ENCODE measurements around the gene FAM193A. TPM values are rescaled to one million over a fixed set of nuclear protein-coding genes. Genes with fewer than 3 reads are reported as not detected.
"Not testable (repeated sequence)": the region's sequence is repeated elsewhere in the genome, so short reads cannot be mapped to it uniquely, and the experiment has no call there.

The FAM193A gene
- total RNA-seq, 1 donor from 2014 or later = 28.8 TPM

- Histone ChIP-seq H4K20me1 (ENCODE audit: insufficient read depth, low read length) (peaks cover 94% of the 10 kb centered on the region), H3K27ac (ENCODE audit: low read depth, low read length) (no peak overlapping the region), H3K9me3 (ENCODE audit: insufficient read depth, low read depth, low read length) (no peaks in the 10 kb centered on the region), H3K4me2 (ENCODE audit: low read length) (no peak overlapping the region), H3K36me3 (ENCODE audit: insufficient read depth, low read length) (no peaks in the 10 kb centered on the region), H3K4me3 (ENCODE audit: insufficient read depth, low read depth, low read length) (no peak overlapping the region), H3K79me2 (ENCODE audit: insufficient read depth, low read length) (peaks cover 98% of the 10 kb centered on the region), H3K27me3 (ENCODE audit: insufficient read depth, low read length) (no peaks in the 10 kb centered on the region), H2AFZ (ENCODE audit: low read depth, low read length) (no peak overlapping the region), H3K9ac (ENCODE audit: low read length) (no peak overlapping the region), H3K4me1 (ENCODE audit: insufficient read depth, low read length) (no peaks in the 10 kb centered on the region)
- no peak for FAIRE-seq
- no peak overlapping the region for H3K4me3 Mint-ChIP-seq (ENCODE audit: unreplicated experiment)
- DNase-seq (ENCODE audit: low read depth) = no peak
- H3K4me1 Mint-ChIP-seq (ENCODE audit: low read depth, unreplicated experiment) = peaks cover 29% of the 10 kb centered on the region
- no peaks in the 10 kb centered on the region for H3K9me3 Mint-ChIP-seq (ENCODE audit: unreplicated experiment)
- TF ChIP-seq CTCF (IDR thresholded peaks at IDR 0.05; ENCODE audit: insufficient read depth, low read depth, low read length) (no peak), EZH2 (IDR thresholded peaks at IDR 0.05; ENCODE audit: insufficient read depth, low read length) (no peak)
- H3K27ac Mint-ChIP-seq (ENCODE audit: unreplicated experiment) = no peak overlapping the region
- H3K36me3 Mint-ChIP-seq (ENCODE audit: low read depth, unreplicated experiment) = peaks cover 2% of the 10 kb centered on the region
- no peaks in the 10 kb centered on the region for H3K27me3 Mint-ChIP-seq (ENCODE audit: low read depth, unreplicated experiment)
Observed at GRCh38 chr4:2587213-2587823, 50.9 kb downstream of the FAM193A start.

- H3K9me3 ChIP-seq (ENCODE audit: insufficient read depth, low read depth, low read length) = no peaks in the 10 kb centered on the region
- no peak for FAIRE-seq
- H2AFZ ChIP-seq (ENCODE audit: low read depth, low read length) = no peak overlapping the region
- DNase-seq (ENCODE audit: low read depth) = no peak
- no peak overlapping the region for H3K4me2 ChIP-seq (ENCODE audit: low read length)
- no peaks in the 10 kb centered on the region for H3K27me3 ChIP-seq (ENCODE audit: insufficient read depth, low read length)
- Mint-ChIP-seq H3K27me3 (ENCODE audit: low read depth, unreplicated experiment) (no peaks in the 10 kb centered on the region), H3K4me3 (ENCODE audit: unreplicated experiment) (no peak overlapping the region), H3K9me3 (ENCODE audit: unreplicated experiment) (no peaks in the 10 kb centered on the region), H3K4me1 (ENCODE audit: low read depth, unreplicated experiment) (peaks cover 29% of the 10 kb centered on the region), H3K36me3 (ENCODE audit: low read depth, unreplicated experiment) (peaks cover 2% of the 10 kb centered on the region), H3K27ac (ENCODE audit: unreplicated experiment) (no peak overlapping the region)
- H3K27ac ChIP-seq (ENCODE audit: low read depth, low read length) = no peak overlapping the region
- TF ChIP-seq CTCF (IDR thresholded peaks at IDR 0.05; ENCODE audit: insufficient read depth, low read depth, low read length) (no peak), EZH2 (IDR thresholded peaks at IDR 0.05; ENCODE audit: insufficient read depth, low read length) (no peak)
- H4K20me1 ChIP-seq (ENCODE audit: insufficient read depth, low read length) = peaks cover 94% of the 10 kb centered on the region
- peaks cover 98% of the 10 kb centered on the region for H3K79me2 ChIP-seq (ENCODE audit: insufficient read depth, low read length)
- no peak overlapping the region for H3K4me3 ChIP-seq (ENCODE audit: insufficient read depth, low read depth, low read length)
- no peaks in the 10 kb centered on the region for H3K36me3 ChIP-seq (ENCODE audit: insufficient read depth, low read length)
- H3K4me1 ChIP-seq (ENCODE audit: insufficient read depth, low read length) = no peaks in the 10 kb centered on the region
- no peak overlapping the region for H3K9ac ChIP-seq (ENCODE audit: low read length)
Observed at GRCh38 chr4:2588259-2588658, 51.8 kb downstream of the FAM193A start.

- H3K36me3 Mint-ChIP-seq (ENCODE audit: low read depth, unreplicated experiment) = peaks cover 4% of the 10 kb centered on the region
- Histone ChIP-seq H3K36me3 (ENCODE audit: insufficient read depth, low read length) (no peaks in the 10 kb centered on the region), H3K79me2 (ENCODE audit: insufficient read depth, low read length) (peaks cover 98% of the 10 kb centered on the region), H3K4me2 (ENCODE audit: low read length) (no peak overlapping the region), H3K27ac (ENCODE audit: low read depth, low read length) (no peak overlapping the region), H2AFZ (ENCODE audit: low read depth, low read length) (no peak overlapping the region), H3K9ac (ENCODE audit: low read length) (no peak overlapping the region), H3K4me1 (ENCODE audit: insufficient read depth, low read length) (no peaks in the 10 kb centered on the region), H3K9me3 (ENCODE audit: insufficient read depth, low read depth, low read length) (no peaks in the 10 kb centered on the region), H4K20me1 (ENCODE audit: insufficient read depth, low read length) (peaks cover 95% of the 10 kb centered on the region), H3K4me3 (ENCODE audit: insufficient read depth, low read depth, low read length) (no peak overlapping the region), H3K27me3 (ENCODE audit: insufficient read depth, low read length) (no peaks in the 10 kb centered on the region)
- no peak overlapping the region for H3K27ac Mint-ChIP-seq (ENCODE audit: unreplicated experiment)
- peaks cover 33% of the 10 kb centered on the region for H3K4me1 Mint-ChIP-seq (ENCODE audit: low read depth, unreplicated experiment)
- peak overlapping the region; percentile 64 for H3K4me3 Mint-ChIP-seq (ENCODE audit: unreplicated experiment)
- DNase-seq (ENCODE audit: low read depth) (peak; percentile 33), FAIRE-seq (no peak)
- TF ChIP-seq CTCF (IDR thresholded peaks at IDR 0.05; ENCODE audit: insufficient read depth, low read depth, low read length) (no peak), EZH2 (IDR thresholded peaks at IDR 0.05; ENCODE audit: insufficient read depth, low read length) (no peak)
- H3K9me3 Mint-ChIP-seq (ENCODE audit: unreplicated experiment) = no peaks in the 10 kb centered on the region
- H3K27me3 Mint-ChIP-seq (ENCODE audit: low read depth, unreplicated experiment) = no peaks in the 10 kb centered on the region
Observed at GRCh38 chr4:2591189-2591588, 54.7 kb downstream of the FAM193A start.

GRCh38 chr4:2592014-2592413 lies 55.6 kb downstream of the FAM193A start:
- not testable (repeated sequence) for H3K27me3 ChIP-seq (ENCODE audit: insufficient read depth, low read length); H3K9me3 ChIP-seq (ENCODE audit: insufficient read depth, low read depth, low read length); H3K36me3 Mint-ChIP-seq (ENCODE audit: low read depth, unreplicated experiment); H3K9ac ChIP-seq (ENCODE audit: low read length); H3K4me2 ChIP-seq (ENCODE audit: low read length); H3K4me3 ChIP-seq (ENCODE audit: insufficient read depth, low read depth, low read length); DNase-seq (ENCODE audit: low read depth); H3K27me3 Mint-ChIP-seq (ENCODE audit: low read depth, unreplicated experiment); H2AFZ ChIP-seq (ENCODE audit: low read depth, low read length); H3K36me3 ChIP-seq (ENCODE audit: insufficient read depth, low read length); H3K4me3 Mint-ChIP-seq (ENCODE audit: unreplicated experiment); H3K27ac ChIP-seq (ENCODE audit: low read depth, low read length); FAIRE-seq; H3K4me1 ChIP-seq (ENCODE audit: insufficient read depth, low read length); H3K27ac Mint-ChIP-seq (ENCODE audit: unreplicated experiment); H3K9me3 Mint-ChIP-seq (ENCODE audit: unreplicated experiment)
- Histone ChIP-seq H4K20me1 (ENCODE audit: insufficient read depth, low read length) (peaks cover 95% of the 10 kb centered on the region), H3K79me2 (ENCODE audit: insufficient read depth, low read length) (peaks cover 98% of the 10 kb centered on the region)
- peaks cover 39% of the 10 kb centered on the region for H3K4me1 Mint-ChIP-seq (ENCODE audit: low read depth, unreplicated experiment)
